Type B pancreatic cell (in vitro differentiated cells): ENCODE data around the gene PDXDC1. TPM values are rescaled to one million over a fixed set of nuclear protein-coding genes. Genes with fewer than 3 reads are reported as not detected.
A peak's percentile ranks its signal among the peaks of the same experiment; 100 is the strongest.
"Not testable (repeated sequence)": the region's sequence is repeated elsewhere in the genome, so short reads cannot be mapped to it uniquely, and the experiment has no call there.

ENCODE experiments used
- DNase-seq: peaks from one replicate; pipeline ENCODE4 v3.0.0; 2021; ENCODE audit warnings: mixed read lengths; ENCODE audit not compliant: unreplicated experiment; ENCODE audit errors: extremely low spot score
- H3K27ac Mint-ChIP-seq: 2 replicates; pipeline ENCODE4 v1.8.0; 2021; ENCODE audit warnings: mild to moderate bottlenecking, mixed read lengths
- H3K27me3 Mint-ChIP-seq: 2 replicates; pipeline ENCODE4 v1.8.0; 2021; ENCODE audit warnings: mixed read lengths
- H3K36me3 Mint-ChIP-seq: 2 replicates; pipeline ENCODE4 v1.8.0; 2021; ENCODE audit warnings: mixed read lengths
- H3K4me1 Mint-ChIP-seq: one replicate; pipeline ENCODE4 v1.8.0; 2021; ENCODE audit warnings: mixed read lengths; ENCODE audit not compliant: unreplicated experiment
- H3K4me3 Mint-ChIP-seq: 2 replicates; pipeline ENCODE4 v1.8.0; 2021; ENCODE audit warnings: mild to moderate bottlenecking, mixed read lengths
- H3K9me3 Mint-ChIP-seq: 2 replicates; pipeline ENCODE4 v1.8.0; 2021; ENCODE audit warnings: mixed read lengths
- CTCF ChIP-seq: fragments of 200-600 bp; sonication (generic); conservative IDR thresholded peaks from 2 replicates; pipeline ENCODE4 v1.5.0; 2021; ENCODE audit warnings: antibody characterized with exemption, mild to moderate bottlenecking
- total RNA-seq: library from RNA; stranded (reverse); gene quantifications from 2 replicates; pipeline ENCODE4 v1.2.1, GENCODE V29; 2021; ENCODE audit warnings: low replicate concordance

Gene PDXDC1
- total RNA-seq, 1 donor from 2014 or later: 130 TPM

- no peaks in the 10 kb centered on the region for H3K9me3 Mint-ChIP-seq
- no peak for DNase-seq
- peaks cover 4% of the 10 kb centered on the region for H3K4me1 Mint-ChIP-seq
- H3K27me3 Mint-ChIP-seq: no peaks in the 10 kb centered on the region
- H3K4me3 Mint-ChIP-seq: no peak overlapping the region
- H3K27ac Mint-ChIP-seq: peak overlapping the region; percentile 68
- no peak for TF ChIP-seq CTCF
- H3K36me3 Mint-ChIP-seq: peaks cover 13% of the 10 kb centered on the region
Measured at GRCh38 chr16:15041271-15042004, 66.6 kb downstream of the PDXDC1 start.

GRCh38 chr16:15043344-15043743 is 68.5 kb downstream of the PDXDC1 start:
- DNase-seq: no peak
- no peak for TF ChIP-seq CTCF
- Mint-ChIP-seq H3K27me3 (no peaks in the 10 kb centered on the region), H3K9me3 (no peaks in the 10 kb centered on the region), H3K27ac (peak overlapping the region; percentile 29), H3K36me3 (peaks cover 16% of the 10 kb centered on the region), H3K4me1 (peaks cover 4% of the 10 kb centered on the region), H3K4me3 (no peak overlapping the region)

- Mint-ChIP-seq H3K4me1 (peaks cover 4% of the 10 kb centered on the region), H3K27me3 (no peaks in the 10 kb centered on the region), H3K36me3 (peaks cover 16% of the 10 kb centered on the region), H3K9me3 (no peaks in the 10 kb centered on the region), H3K27ac (no peak overlapping the region), H3K4me3 (no peak overlapping the region)
- DNase-seq: no peak
- TF ChIP-seq CTCF: no peak
Measured at GRCh38 chr16:15044286-15044685, 69.5 kb downstream of the PDXDC1 start.

- H3K4me1 Mint-ChIP-seq, H3K9me3 Mint-ChIP-seq, H3K4me3 Mint-ChIP-seq, H3K27ac Mint-ChIP-seq, DNase-seq, H3K27me3 Mint-ChIP-seq: not testable (repeated sequence)
- peaks cover 16% of the 10 kb centered on the region for H3K36me3 Mint-ChIP-seq
Measured at GRCh38 chr16:15045270-15045669, 70.4 kb downstream of the PDXDC1 start.

GRCh38 chr16:15046692-15047376 is 72.0 kb downstream of the PDXDC1 start:
- Mint-ChIP-seq H3K9me3 (no peaks in the 10 kb centered on the region), H3K4me3 (no peak overlapping the region), H3K4me1 (peaks cover under 1% of the 10 kb centered on the region), H3K27ac (peak overlapping the region; percentile 64), H3K36me3 (peaks cover 14% of the 10 kb centered on the region), H3K27me3 (no peaks in the 10 kb centered on the region)
- no peak for TF ChIP-seq CTCF
- no peak for DNase-seq

- Mint-ChIP-seq H3K9me3 (no peaks in the 10 kb centered on the region), H3K36me3 (peaks cover 10% of the 10 kb centered on the region), H3K4me1 (peaks cover 9% of the 10 kb centered on the region), H3K4me3 (no peak overlapping the region), H3K27me3 (no peaks in the 10 kb centered on the region), H3K27ac (no peak overlapping the region)
- TF ChIP-seq CTCF: no peak
- no peak for DNase-seq
Measured at GRCh38 chr16:15049581-15050180, 74.9 kb downstream of the PDXDC1 start.

- not testable (repeated sequence) for H3K9me3 Mint-ChIP-seq, DNase-seq, H3K27me3 Mint-ChIP-seq, H3K4me3 Mint-ChIP-seq, H3K27ac Mint-ChIP-seq
- Mint-ChIP-seq H3K36me3 (peaks cover 10% of the 10 kb centered on the region), H3K4me1 (peaks cover 13% of the 10 kb centered on the region)
Measured at GRCh38 chr16:15050440-15050839, 75.6 kb downstream of the PDXDC1 start.
